Ishikawa (cell line): Measurements from ENCODE around the gene RNU6-1.

ENCODE experiments used
- CEBPB ChIP-seq: IDR thresholded peaks from 2 replicates; pipeline ENCODE4 v1.6.1; 2012
- CREB1 ChIP-seq: IDR thresholded peaks from 2 replicates; pipeline ENCODE4 v1.6.1; 2012; ENCODE audit warnings: low read depth
- EP300 ChIP-seq: IDR thresholded peaks from 2 replicates; pipeline ENCODE4 v1.6.1; 2012; ENCODE audit warnings: borderline replicate concordance
- MAX ChIP-seq: IDR thresholded peaks from 2 replicates; pipeline ENCODE4 v1.6.1; 2012
- RAD21 ChIP-seq: IDR thresholded peaks from 2 replicates; pipeline ENCODE4 v1.6.1; 2012; ENCODE audit warnings: low read depth
- TAF1 ChIP-seq: IDR thresholded peaks from 2 replicates; pipeline ENCODE4 v1.6.1; 2012; ENCODE audit warnings: low read depth, mild to moderate bottlenecking
- TCF12 ChIP-seq: IDR thresholded peaks from 2 replicates; pipeline ENCODE4 v1.6.1; 2012; ENCODE audit warnings: low read depth
- YY1 ChIP-seq: IDR thresholded peaks from 2 replicates; pipeline ENCODE4 v1.6.1; 2012; ENCODE audit warnings: low read depth
- TF ChIP-seq, protein P1 (sequence below): IDR thresholded peaks from 2 replicates; pipeline ENCODE4 v1.6.1; 2012; ENCODE audit warnings: low read depth, mild to moderate bottlenecking

DNA sequence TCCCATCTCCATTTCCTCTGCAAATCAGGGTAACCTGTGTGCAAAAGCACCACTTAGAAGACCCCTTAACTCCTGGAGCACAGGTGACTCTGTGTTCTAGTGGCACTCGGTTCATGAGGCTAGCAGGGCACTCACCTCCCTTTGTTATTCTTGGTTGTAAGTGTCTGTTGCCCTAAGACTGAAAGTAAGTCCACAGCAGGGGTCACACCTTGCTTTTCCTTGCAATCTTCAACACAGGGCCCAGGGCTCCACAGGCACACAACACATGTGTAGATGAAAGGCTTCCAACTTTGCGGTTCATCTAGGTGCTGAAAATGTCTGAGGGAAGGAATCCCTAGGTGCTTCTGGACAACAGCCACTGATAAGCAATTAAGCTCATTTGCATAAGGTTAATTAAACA, 2.9 kb downstream of the RNU6-1 start:
- TF ChIP-seq RAD21 (no peak), MAX (no peak), CREB1 (no peak), TCF12 (no peak), EP300 (no peak), YY1 (no peak), CEBPB (no peak), TAF1 (no peak)
- TF ChIP-seq, protein P1, sequence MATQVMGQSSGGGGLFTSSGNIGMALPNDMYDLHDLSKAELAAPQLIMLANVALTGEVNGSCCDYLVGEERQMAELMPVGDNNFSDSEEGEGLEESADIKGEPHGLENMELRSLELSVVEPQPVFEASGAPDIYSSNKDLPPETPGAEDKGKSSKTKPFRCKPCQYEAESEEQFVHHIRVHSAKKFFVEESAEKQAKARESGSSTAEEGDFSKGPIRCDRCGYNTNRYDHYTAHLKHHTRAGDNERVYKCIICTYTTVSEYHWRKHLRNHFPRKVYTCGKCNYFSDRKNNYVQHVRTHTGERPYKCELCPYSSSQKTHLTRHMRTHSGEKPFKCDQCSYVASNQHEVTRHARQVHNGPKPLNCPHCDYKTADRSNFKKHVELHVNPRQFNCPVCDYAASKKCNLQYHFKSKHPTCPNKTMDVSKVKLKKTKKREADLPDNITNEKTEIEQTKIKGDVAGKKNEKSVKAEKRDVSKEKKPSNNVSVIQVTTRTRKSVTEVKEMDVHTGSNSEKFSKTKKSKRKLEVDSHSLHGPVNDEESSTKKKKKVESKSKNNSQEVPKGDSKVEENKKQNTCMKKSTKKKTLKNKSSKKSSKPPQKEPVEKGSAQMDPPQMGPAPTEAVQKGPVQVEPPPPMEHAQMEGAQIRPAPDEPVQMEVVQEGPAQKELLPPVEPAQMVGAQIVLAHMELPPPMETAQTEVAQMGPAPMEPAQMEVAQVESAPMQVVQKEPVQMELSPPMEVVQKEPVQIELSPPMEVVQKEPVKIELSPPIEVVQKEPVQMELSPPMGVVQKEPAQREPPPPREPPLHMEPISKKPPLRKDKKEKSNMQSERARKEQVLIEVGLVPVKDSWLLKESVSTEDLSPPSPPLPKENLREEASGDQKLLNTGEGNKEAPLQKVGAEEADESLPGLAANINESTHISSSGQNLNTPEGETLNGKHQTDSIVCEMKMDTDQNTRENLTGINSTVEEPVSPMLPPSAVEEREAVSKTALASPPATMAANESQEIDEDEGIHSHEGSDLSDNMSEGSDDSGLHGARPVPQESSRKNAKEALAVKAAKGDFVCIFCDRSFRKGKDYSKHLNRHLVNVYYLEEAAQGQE, result no peak
